NCI-H128 (cell line): ENCODE measurements around the gene GFRA1.
"Not testable (repeated sequence)": the region's sequence is repeated elsewhere in the genome, so short reads cannot be mapped to it uniquely, and the experiment has no call there.

Experiments used
- DNase-seq: peaks from one replicate; lab custom pipeline; 2025; ENCODE audit not compliant: unreplicated experiment; lab: John Stamatoyannopoulos, UW

GFRA1 gene

GRCh38 chr10:116073510-116073909 lies 199.5 kb downstream of the GFRA1 start:
- DNase-seq = no peak

- no peak for DNase-seq
Measured at GRCh38 chr10:116073001-116073400, 200.0 kb downstream of the GFRA1 start.

GRCh38 chr10:116071453-116072148 lies 201.4 kb downstream of the GFRA1 start:
- no peak for DNase-seq

GRCh38 chr10:116070743-116071320 lies 202.2 kb downstream of the GFRA1 start:
- no peak for DNase-seq

GRCh38 chr10:116069856-116070255 lies 203.2 kb downstream of the GFRA1 start:
- DNase-seq = no peak

GRCh38 chr10:116067825-116068224 lies 205.2 kb downstream of the GFRA1 start:
- no peak for DNase-seq

GRCh38 chr10:116063107-116063506 lies 209.9 kb downstream of the GFRA1 start:
- DNase-seq = no peak

- no peak for DNase-seq
Measured at GRCh38 chr10:116060864-116061263, 212.1 kb downstream of the GFRA1 start.

GRCh38 chr10:116059320-116059719 lies 213.7 kb downstream of the GFRA1 start:
- no peak for DNase-seq

- no peak for DNase-seq
Measured at GRCh38 chr10:116056445-116057293, 216.3 kb downstream of the GFRA1 start.

- DNase-seq = no peak
Measured at GRCh38 chr10:116055917-116056252, 217.1 kb downstream of the GFRA1 start.

- no peak for DNase-seq
Measured at GRCh38 chr10:116055252-116055916, 217.6 kb downstream of the GFRA1 start.

- no peak for DNase-seq
Measured at GRCh38 chr10:116053910-116054309, 219.1 kb downstream of the GFRA1 start.

GRCh38 chr10:116053009-116053730 lies 219.8 kb downstream of the GFRA1 start:
- not testable (repeated sequence) for DNase-seq

- not testable (repeated sequence) for DNase-seq
Measured at GRCh38 chr10:116052522-116052921, 220.5 kb downstream of the GFRA1 start.

- DNase-seq = no peak
Measured at GRCh38 chr10:116049974-116050304, 223.1 kb downstream of the GFRA1 start.

GRCh38 chr10:116049158-116049973 lies 223.6 kb downstream of the GFRA1 start:
- no peak for DNase-seq

- DNase-seq = no peak
Measured at GRCh38 chr10:116045366-116046356, 227.3 kb downstream of the GFRA1 start.

- no peak for DNase-seq
Measured at GRCh38 chr10:116044801-116045248, 228.2 kb downstream of the GFRA1 start.
